GM12873 (cell line): ENCODE data around the gene PRTN3.
A peak's percentile ranks its signal among the peaks of the same experiment; 100 is the strongest.

ENCODE experiments used
- CTCF ChIP-seq: IDR thresholded peaks from 2 replicates; pipeline ENCODE4 v1.5.1; 2012; ENCODE audit warnings: low read depth, mild to moderate bottlenecking, moderate library complexity, low read length, control low read depth; ENCODE audit not compliant: insufficient read depth; ENCODE audit errors: missing control alignments

The PRTN3 gene

GRCh38 chr19:892894-893689 lies 52.3 kb downstream of the PRTN3 start, which contains the start of the genes MED16 and RNU6-9:
MED16 (minus strand) TSS chr19:893187; CDS start chr19:891131, 2,056 bp downstream.
RNU6-9 (plus strand) TSS chr19:893484.
- no peak for TF ChIP-seq CTCF

DNA sequence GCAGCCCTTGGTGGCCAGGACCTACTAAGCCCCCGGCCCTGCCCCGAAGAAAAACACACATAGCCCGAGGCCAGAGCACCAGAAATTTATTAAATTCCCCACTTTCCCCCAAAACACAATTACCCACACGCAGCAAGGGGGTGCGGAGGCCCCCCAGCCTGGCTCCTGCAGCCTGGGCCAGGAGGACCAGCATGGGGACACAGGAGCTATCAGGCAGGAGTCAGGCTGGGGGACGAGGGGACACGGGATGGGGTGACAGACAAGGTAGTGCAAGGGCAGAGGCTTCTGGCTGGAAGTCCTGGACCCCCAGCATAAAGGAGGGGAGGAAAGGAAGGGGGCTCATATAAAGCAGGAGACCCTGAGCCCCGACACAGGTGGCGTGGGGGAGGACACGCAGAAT lies 55.6 kb downstream of the PRTN3 start:
- no peak for TF ChIP-seq CTCF

GRCh38 chr19:896999-897398 lies 56.2 kb downstream of the PRTN3 start:
- no peak for TF ChIP-seq CTCF

DNA sequence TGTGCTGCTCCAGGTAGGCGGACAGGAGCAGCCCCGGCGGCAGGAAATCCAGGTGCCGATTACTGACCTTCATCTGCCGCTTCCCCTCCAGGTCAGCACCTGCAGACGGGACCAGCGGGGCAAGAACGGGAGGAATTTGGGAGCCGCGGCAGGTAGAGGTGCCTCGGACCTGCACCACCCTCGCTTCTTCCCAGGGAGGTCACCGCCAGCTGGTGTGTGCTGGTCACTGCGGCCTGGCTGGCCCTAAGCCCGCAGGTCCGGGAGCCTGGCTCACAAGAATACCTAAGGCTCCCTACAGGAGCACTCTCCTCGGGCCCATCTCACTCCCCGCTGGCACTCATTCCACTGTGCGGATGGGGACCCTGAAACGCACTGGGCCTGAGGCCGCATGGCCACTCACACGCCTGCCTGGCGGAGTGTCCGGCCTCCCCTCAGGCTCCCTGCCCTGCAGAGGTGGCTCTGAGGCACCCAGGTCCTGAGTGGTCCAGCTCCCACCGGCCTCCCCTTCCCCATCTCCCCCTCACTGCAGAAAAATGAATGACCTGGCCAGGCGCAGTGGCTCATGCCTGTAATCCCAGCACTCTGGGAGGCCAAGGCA lies 56.7 kb downstream of the PRTN3 start:
- peak; percentile 18 for TF ChIP-seq CTCF
